HepG2 (cell line): ENCODE data around the gene TMEM256. TPM values are rescaled to one million over a fixed set of nuclear protein-coding genes. Genes with fewer than 3 reads are reported as not detected.

Experiments
- ARHGAP35 ChIP-seq: sonication (generic); formaldehyde crosslinking; IDR thresholded peaks from 2 replicates; pipeline ENCODE4 v1.9.0; 2022; ENCODE audit warnings: mild to moderate bottlenecking, inconsistent platforms, moderate library complexity, missing genetic modification reagents, borderline replicate concordance
- BCLAF1 ChIP-seq: fragments of 450-650 bp; IDR thresholded peaks from 2 replicates; pipeline ENCODE4 v1.6.1; 2017; ENCODE audit warnings: mild to moderate bottlenecking
- ERF ChIP-seq: IDR thresholded peaks from 2 replicates; pipeline ENCODE4 v1.6.1; 2018; ENCODE audit warnings: missing biosample characterization, missing genetic modification reagents
- GATA4 ChIP-seq: sonication (generic); IDR thresholded peaks from 2 replicates; pipeline ENCODE4 v1.6.1; 2016; ENCODE audit warnings: antibody characterized with exemption, low read depth, borderline replicate concordance
- GFI1 ChIP-seq: sonication (generic); formaldehyde crosslinking; IDR thresholded peaks from 2 replicates; pipeline ENCODE4 v1.5.0; 2020; ENCODE audit warnings: missing genetic modification reagents, mild to moderate bottlenecking, borderline replicate concordance
- MIER2 ChIP-seq: IDR thresholded peaks from 2 replicates; pipeline ENCODE4 v1.6.1; 2016; ENCODE audit warnings: missing biosample characterization, missing genetic modification reagents
- MIXL1 ChIP-seq: IDR thresholded peaks from 2 replicates; pipeline ENCODE4 v1.6.1; 2016
- NR2C2 ChIP-seq: sonication (generic); formaldehyde crosslinking; IDR thresholded peaks from 2 replicates; pipeline ENCODE4 v1.4.0; 2020; ENCODE audit warnings: missing genetic modification reagents, mild to moderate bottlenecking, moderate library complexity, borderline replicate concordance
- PHF20 ChIP-seq: sonication (generic); formaldehyde crosslinking; IDR thresholded peaks from 2 replicates; pipeline ENCODE4 v1.5.0; 2020; ENCODE audit warnings: mild to moderate bottlenecking, missing genetic modification reagents
- PLSCR1 ChIP-seq: sonication (generic); formaldehyde crosslinking; IDR thresholded peaks from 2 replicates; pipeline ENCODE4 v1.5.0; 2020; ENCODE audit warnings: missing genetic modification reagents, mild to moderate bottlenecking, borderline replicate concordance
- RARG ChIP-seq: sonication (generic); formaldehyde crosslinking; IDR thresholded peaks from 2 replicates; pipeline ENCODE4 v1.4.0; 2020; ENCODE audit warnings: low read depth, mild to moderate bottlenecking, missing genetic modification reagents
- SOX13 ChIP-seq, 3 experiments: fragments of 450-650 bp in 1 of 3; sonication (generic) in 1 of 3; formaldehyde crosslinking in 1 of 3; IDR thresholded peaks in 2 of 3; conservative IDR thresholded peaks in 1 of 3; 2 replicates each; pipeline versions ENCODE4 v1.5.0 to v1.6.1; 2016 to 2020; ENCODE audit warnings: antibody characterized with exemption in 1 of 3, mild to moderate bottlenecking in 1 of 3, missing compliant biosample characterization in 1 of 3, missing genetic modification reagents in 1 of 3, moderate library complexity in 1 of 3
- ZKSCAN8 ChIP-seq: IDR thresholded peaks from 2 replicates; pipeline ENCODE4 v1.6.1; 2016; ENCODE audit warnings: borderline replicate concordance, missing genetic modification reagents, missing compliant biosample characterization
- ZNF276 ChIP-seq: sonication (generic); formaldehyde crosslinking; IDR thresholded peaks from 2 replicates; pipeline ENCODE4 v1.4.0; 2020; ENCODE audit warnings: mild to moderate bottlenecking, low read depth, missing genetic modification reagents
- ZNF569 ChIP-seq: sonication (generic); formaldehyde crosslinking; IDR thresholded peaks from 2 replicates; pipeline ENCODE4 v1.5.0; 2020; ENCODE audit warnings: mild to moderate bottlenecking, missing genetic modification reagents, moderate library complexity, borderline replicate concordance
- ZSCAN30 ChIP-seq: sonication (generic); formaldehyde crosslinking; IDR thresholded peaks from 2 replicates; pipeline ENCODE4 v1.5.0; 2020; ENCODE audit warnings: mild to moderate bottlenecking, missing genetic modification reagents
- polyA plus RNA-seq, 8 experiments: library from polyadenylated mRNA; depleted of rRNA in 3 of 8; stranded (reverse) in 7 of 8; unstranded in 1 of 8; fragments of >200 nt; fragmentation: Illumina TruSeq in 4 of 8; extraction: Trizol in 4 of 8; gene quantifications; 2 replicates each; pipeline versions ENCODE4 v1.2.1 to v1.2.3, GENCODE V29; 2011 to 2016; ENCODE audit warnings: low read depth in 4 of 8, missing spikeins in 1 of 8, mixed read lengths in 1 of 8; ENCODE audit not compliant: insufficient read depth in 1 of 8
- total RNA-seq, 5 experiments: library from RNA; depleted of rRNA; stranded (reverse); fragments of >200 nt; fragmentation: Illumina TruSeq; extraction: Trizol; gene quantifications; 2 replicates each; pipeline ENCODE4 v1.2.3, GENCODE V29; 2016; ENCODE audit warnings: low read depth in 1 of 5
- TF ChIP-seq, protein P1 (sequence below): IDR thresholded peaks from 2 replicates; pipeline ENCODE4 v1.6.1; 2016; ENCODE audit warnings: low read depth, control low read depth
- TF ChIP-seq, protein P2 (sequence below): sonication (generic); formaldehyde crosslinking; IDR thresholded peaks from 2 replicates; pipeline ENCODE4 v1.4.0; 2020; ENCODE audit warnings: missing genetic modification reagents, borderline replicate concordance
- TF ChIP-seq, protein P3 (sequence below): IDR thresholded peaks from 2 replicates; pipeline ENCODE4 v1.6.1; 2016; ENCODE audit warnings: control low read depth

Gene TMEM256
- total and polyA plus RNA-seq, 2 of the 13 experiments (the other 11 are each of a cell fraction or from before 2014, with no cell fraction given), result 231 to 252 TPM

DNA sequence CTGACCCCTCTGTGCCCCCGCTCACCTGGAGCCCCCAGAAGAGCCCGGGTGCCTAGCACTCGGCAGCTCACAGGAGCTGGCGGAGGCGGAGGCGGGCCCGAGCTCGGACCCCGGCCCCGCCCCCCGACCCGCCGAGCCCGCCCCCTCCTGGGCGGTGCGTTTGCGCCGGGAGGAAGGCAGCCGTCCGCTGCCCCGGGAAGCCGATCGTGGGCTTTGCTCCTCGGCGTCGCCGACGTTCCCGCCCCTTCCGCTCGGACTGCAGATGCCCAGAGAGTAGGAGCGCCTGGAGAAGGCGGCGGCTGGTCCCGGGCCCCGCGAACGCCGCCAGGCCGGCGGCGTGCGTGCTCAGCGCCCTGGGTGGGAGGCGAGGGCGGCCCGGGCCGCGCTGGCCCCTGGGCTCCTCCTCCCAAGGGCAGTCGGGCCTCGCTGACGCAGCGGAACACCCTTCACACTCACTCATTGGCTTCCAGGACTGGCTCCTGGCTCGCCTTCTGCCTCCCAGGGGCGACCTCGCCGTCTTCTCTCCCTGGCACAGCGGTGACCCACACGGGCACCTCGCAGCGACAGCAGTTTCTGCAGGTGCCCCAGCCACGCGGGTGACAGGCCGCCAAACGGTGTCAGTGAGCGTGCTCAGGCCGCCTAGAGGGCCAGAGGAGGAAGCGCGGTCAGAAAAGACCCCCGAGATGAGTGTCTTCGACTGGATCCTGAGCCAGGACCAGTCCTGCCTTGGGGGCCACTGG lies 9.3 kb downstream of the TMEM256 start, which contains the start of gene PLSCR3 (continued):
- TF ChIP-seq ZNF569 (CRISPR knock-in tag), result no peak
- peak; percentile 37; the same call in 1 of the 2 replicates for TF ChIP-seq PHF20
- no peak; the same call in 1 of the 2 replicates for TF ChIP-seq MIER2
- TF ChIP-seq MIXL1 (CRISPR knock-in tag), result 0 out of 2 replicates have a peak, but pooled peaks have one; percentile 14
- no peak for TF ChIP-seq RARG (CRISPR knock-in tag)
- no peak for TF ChIP-seq PLSCR1 (CRISPR knock-in tag)
- no peak for TF ChIP-seq GFI1 (CRISPR knock-in tag)
- TF ChIP-seq, protein P1, sequence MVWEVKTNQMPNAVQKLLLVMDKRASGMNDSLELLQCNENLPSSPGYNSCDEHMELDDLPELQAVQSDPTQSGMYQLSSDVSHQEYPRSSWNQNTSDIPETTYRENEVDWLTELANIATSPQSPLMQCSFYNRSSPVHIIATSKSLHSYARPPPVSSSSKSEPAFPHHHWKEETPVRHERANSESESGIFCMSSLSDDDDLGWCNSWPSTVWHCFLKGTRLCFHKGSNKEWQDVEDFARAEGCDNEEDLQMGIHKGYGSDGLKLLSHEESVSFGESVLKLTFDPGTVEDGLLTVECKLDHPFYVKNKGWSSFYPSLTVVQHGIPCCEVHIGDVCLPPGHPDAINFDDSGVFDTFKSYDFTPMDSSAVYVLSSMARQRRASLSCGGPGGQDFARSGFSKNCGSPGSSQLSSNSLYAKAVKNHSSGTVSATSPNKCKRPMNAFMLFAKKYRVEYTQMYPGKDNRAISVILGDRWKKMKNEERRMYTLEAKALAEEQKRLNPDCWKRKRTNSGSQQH (CRISPR knock-in tag), result no peak
- no peak for TF ChIP-seq BCLAF1
- TF ChIP-seq ERF, result peak; percentile 55; the same call in 1 of the 2 replicates
- peak; percentile 33; the same call in 1 of the 2 replicates for TF ChIP-seq ARHGAP35 (CRISPR knock-in tag)
- TF ChIP-seq, protein P2, sequence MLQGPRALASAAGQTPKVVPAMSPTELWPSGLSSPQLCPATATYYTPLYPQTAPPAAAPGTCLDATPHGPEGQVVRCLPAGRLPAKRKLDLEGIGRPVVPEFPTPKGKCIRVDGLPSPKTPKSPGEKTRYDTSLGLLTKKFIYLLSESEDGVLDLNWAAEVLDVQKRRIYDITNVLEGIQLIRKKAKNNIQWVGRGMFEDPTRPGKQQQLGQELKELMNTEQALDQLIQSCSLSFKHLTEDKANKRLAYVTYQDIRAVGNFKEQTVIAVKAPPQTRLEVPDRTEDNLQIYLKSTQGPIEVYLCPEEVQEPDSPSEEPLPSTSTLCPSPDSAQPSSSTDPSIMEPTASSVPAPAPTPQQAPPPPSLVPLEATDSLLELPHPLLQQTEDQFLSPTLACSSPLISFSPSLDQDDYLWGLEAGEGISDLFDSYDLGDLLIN (CRISPR knock-in tag), result no peak
- no peak for TF ChIP-seq ZSCAN30 (CRISPR knock-in tag)
- peak; percentile 49; the same call in 1 of the 2 replicates for TF ChIP-seq NR2C2 (CRISPR knock-in tag)
- TF ChIP-seq ZNF276, result no peak
- no peak for TF ChIP-seq SOX13 (IDR thresholded peaks at IDR 0.05)
- no peak for TF ChIP-seq SOX13 (CRISPR knock-in tag; conservative IDR thresholded peaks at IDR 0.05 in 1 of 2, IDR thresholded peaks at IDR 0.05 in 1 of 2)
- no peak for TF ChIP-seq GATA4
- TF ChIP-seq ZKSCAN8, result no peak
- TF ChIP-seq, protein P3, sequence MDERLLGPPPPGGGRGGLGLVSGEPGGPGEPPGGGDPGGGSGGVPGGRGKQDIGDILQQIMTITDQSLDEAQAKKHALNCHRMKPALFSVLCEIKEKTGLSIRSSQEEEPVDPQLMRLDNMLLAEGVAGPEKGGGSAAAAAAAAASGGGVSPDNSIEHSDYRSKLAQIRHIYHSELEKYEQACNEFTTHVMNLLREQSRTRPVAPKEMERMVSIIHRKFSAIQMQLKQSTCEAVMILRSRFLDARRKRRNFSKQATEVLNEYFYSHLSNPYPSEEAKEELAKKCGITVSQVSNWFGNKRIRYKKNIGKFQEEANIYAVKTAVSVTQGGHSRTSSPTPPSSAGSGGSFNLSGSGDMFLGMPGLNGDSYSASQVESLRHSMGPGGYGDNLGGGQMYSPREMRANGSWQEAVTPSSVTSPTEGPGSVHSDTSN (CRISPR knock-in tag), result no peak
